Smooth muscle cell (in vitro differentiated cells): ENCODE data around the gene ATP6V1F. TPM values are rescaled to one million over a fixed set of nuclear protein-coding genes. Genes with fewer than 3 reads are reported as not detected.

Experiments
- DNase-seq: peaks from one replicate; lab custom pipeline; 2025; ENCODE audit not compliant: unreplicated experiment; lab: John Stamatoyannopoulos, UW
- H2AFZ ChIP-seq: fragments of 200-600 bp; sonication (generic); 2 replicates; pipeline ENCODE4 v1.6.0; 2016; ENCODE audit warnings: antibody characterized with exemption, low read depth, mild to moderate bottlenecking
- H3F3A ChIP-seq: fragments of 200-600 bp; sonication (generic); 2 replicates; pipeline ENCODE4 v1.6.0; 2017; ENCODE audit warnings: antibody characterized with exemption, low read depth
- H3K27ac ChIP-seq: fragments of 200-600 bp; sonication (generic); 2 replicates; pipeline ENCODE4 v1.5.1; 2016; ENCODE audit warnings: low read depth, mild to moderate bottlenecking
- H3K27me3 ChIP-seq: fragments of 200-600 bp; sonication (generic); 2 replicates; pipeline ENCODE4 v1.6.1; 2016; ENCODE audit warnings: low read depth, mild to moderate bottlenecking
- H3K36me3 ChIP-seq: fragments of 200-600 bp; sonication (generic); 2 replicates; pipeline ENCODE4 v1.5.1; 2016; ENCODE audit warnings: low read depth
- H3K4me1 ChIP-seq: fragments of 200-600 bp; sonication (generic); 2 replicates; pipeline ENCODE4 v1.5.1; 2016; ENCODE audit warnings: low read depth
- H3K4me2 ChIP-seq: fragments of 200-600 bp; sonication (generic); 2 replicates; pipeline ENCODE4 v1.6.0; 2016; ENCODE audit warnings: mild to moderate bottlenecking
- H3K4me3 ChIP-seq: fragments of 200-600 bp; sonication (generic); 2 replicates; pipeline ENCODE4 v1.5.1; 2016; ENCODE audit warnings: mild to moderate bottlenecking
- H3K79me2 ChIP-seq: fragments of 200-600 bp; sonication (generic); 2 replicates; pipeline ENCODE4 v1.6.0; 2016; ENCODE audit warnings: low read depth, mild to moderate bottlenecking
- H3K9ac ChIP-seq: fragments of 200-600 bp; sonication (generic); 2 replicates; pipeline ENCODE4 v1.6.0; 2016; ENCODE audit warnings: low read depth
- H3K9me3 ChIP-seq: fragments of 200-600 bp; sonication (generic); replicated peaks from 2 replicates; pipeline ENCODE4 v1.5.1; 2016; ENCODE audit warnings: low read depth
- H4K20me1 ChIP-seq: fragments of 200-600 bp; sonication (generic); 2 replicates; pipeline ENCODE4 v1.6.0; 2016; ENCODE audit warnings: low read depth
- CTCF ChIP-seq: fragments of 200-600 bp; sonication (generic); IDR thresholded peaks from 2 replicates; pipeline ENCODE4 v1.5.1; 2017; ENCODE audit warnings: borderline replicate concordance, mild to moderate bottlenecking, antibody characterized with exemption; ENCODE audit not compliant: insufficient read depth, poor library complexity, severe bottlenecking
- WGBS: methylation state at CpG from one replicate; pipeline ENCODE4 v1.1.7; 2016; ENCODE audit warnings: low lambda C conversion rate; 5-methylcytosine and 5-hydroxymethylcytosine counted together
- polyA plus RNA-seq: library from polyadenylated mRNA; unstranded; fragments of >200 nt; fragmentation: Nextera tagmentation; extraction: Ambion mirVana; gene quantifications from 2 replicates; pipeline ENCODE4 v1.2.1, GENCODE V29; 2016
- total RNA-seq: library from RNA; depleted of rRNA; stranded (reverse); fragments of >200 nt; gene quantifications from 2 replicates; pipeline ENCODE4 v1.2.3, GENCODE V29; 2014

Gene ATP6V1F
- total and polyA plus RNA-seq, 2 experiments from 2014 or later = 131 to 325 TPM

- DNase-seq = no peak
- H3K27me3 ChIP-seq = no peaks in the 10 kb centered on the region
- H3K4me3 ChIP-seq = peak overlapping the region; percentile 81
- H3K9me3 ChIP-seq = no peaks in the 10 kb centered on the region
- H3K79me2 ChIP-seq = peaks cover 3% of the 10 kb centered on the region
- TF ChIP-seq CTCF = no peak
- H3K36me3 ChIP-seq = no peaks in the 10 kb centered on the region
- H4K20me1 ChIP-seq = peaks cover 58% of the 10 kb centered on the region
- peaks cover 16% of the 10 kb centered on the region for H3F3A ChIP-seq
- H3K9ac ChIP-seq = peak overlapping the region; percentile 83
- peaks cover 50% of the 10 kb centered on the region for H3K4me1 ChIP-seq
- H2AFZ ChIP-seq = no peak overlapping the region
- H3K4me2 ChIP-seq = peak overlapping the region; percentile 91
- H3K27ac ChIP-seq = peak overlapping the region; percentile 50
- 33% methylated on average over 2 of the region's 2 CpGs for WGBS
These were observed 29.8 kb upstream of the ATP6V1F start for GRCh38 chr7:128832880-128833147.

GRCh38 chr7:128833148-128833945, 29.3 kb upstream of the ATP6V1F start:
- H3F3A ChIP-seq = peaks cover 12% of the 10 kb centered on the region
- DNase-seq = peak; percentile 57
- no peak overlapping the region for H2AFZ ChIP-seq
- peak overlapping the region; percentile 81 for H3K4me3 ChIP-seq
- peak overlapping the region; percentile 83 for H3K9ac ChIP-seq
- peaks cover 3% of the 10 kb centered on the region for H3K79me2 ChIP-seq
- no peaks in the 10 kb centered on the region for H3K36me3 ChIP-seq
- peaks cover 60% of the 10 kb centered on the region for H4K20me1 ChIP-seq
- no peaks in the 10 kb centered on the region for H3K27me3 ChIP-seq
- TF ChIP-seq CTCF = no peak
- H3K27ac ChIP-seq = peak overlapping the region; percentile 50
- peaks cover 45% of the 10 kb centered on the region for H3K4me1 ChIP-seq
- no peaks in the 10 kb centered on the region for H3K9me3 ChIP-seq
- peak overlapping the region; percentile 91 for H3K4me2 ChIP-seq
- 15% methylated on average over 13 of the region's 13 CpGs for WGBS

GRCh38 chr7:128833946-128834325, 28.7 kb upstream of the ATP6V1F start:
- no peaks in the 10 kb centered on the region for H3K27me3 ChIP-seq
- peak overlapping the region; percentile 91 for H3K4me2 ChIP-seq
- H3K36me3 ChIP-seq = no peaks in the 10 kb centered on the region
- no peak for DNase-seq
- 42% methylated on average over 4 of the region's 4 CpGs for WGBS
- peaks cover 66% of the 10 kb centered on the region for H4K20me1 ChIP-seq
- H3K9me3 ChIP-seq = no peaks in the 10 kb centered on the region
- H3K4me3 ChIP-seq = no peak overlapping the region
- peaks cover 3% of the 10 kb centered on the region for H3K79me2 ChIP-seq
- H3F3A ChIP-seq = peaks cover 8% of the 10 kb centered on the region
- no peak overlapping the region for H2AFZ ChIP-seq
- TF ChIP-seq CTCF = no peak
- H3K27ac ChIP-seq = peak overlapping the region; percentile 50
- peaks cover 42% of the 10 kb centered on the region for H3K4me1 ChIP-seq
- H3K9ac ChIP-seq = no peak overlapping the region

GRCh38 chr7:128835231-128835751, 27.4 kb upstream of the ATP6V1F start:
- no peak overlapping the region for H2AFZ ChIP-seq
- H3K9ac ChIP-seq = no peak overlapping the region
- H3K4me2 ChIP-seq = no peak overlapping the region
- H3K9me3 ChIP-seq = no peaks in the 10 kb centered on the region
- no peak overlapping the region for H3K27ac ChIP-seq
- no peaks in the 10 kb centered on the region for H3K36me3 ChIP-seq
- peaks cover 3% of the 10 kb centered on the region for H3K79me2 ChIP-seq
- H3F3A ChIP-seq = no peaks in the 10 kb centered on the region
- no peak overlapping the region for H3K4me3 ChIP-seq
- H3K4me1 ChIP-seq = peaks cover 34% of the 10 kb centered on the region
- H3K27me3 ChIP-seq = no peaks in the 10 kb centered on the region
- TF ChIP-seq CTCF = no peak
- DNase-seq = no peak
- peaks cover 79% of the 10 kb centered on the region for H4K20me1 ChIP-seq
- 97% methylated on average over 16 of the region's 16 CpGs for WGBS
